Measurements from ENCODE around the gene TTC33.

TTC33 gene

DNA sequence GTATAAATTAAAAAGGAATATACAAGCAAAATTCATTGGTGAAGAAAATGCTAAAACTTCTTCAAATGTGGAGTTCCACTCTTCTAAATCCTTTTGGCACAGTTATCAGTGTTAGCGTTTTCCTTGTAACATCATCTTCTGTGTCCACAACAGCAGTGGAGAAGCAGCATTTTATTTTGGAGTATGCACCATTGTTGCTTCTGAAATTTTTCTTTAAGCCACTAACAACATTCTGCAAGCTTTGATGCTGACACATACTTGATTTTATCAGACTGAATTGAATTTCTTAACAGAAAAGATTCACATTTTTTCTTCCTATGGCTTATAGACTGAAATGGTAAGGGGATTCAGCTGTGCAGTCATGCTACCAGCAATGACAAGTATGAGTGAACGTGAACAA lies 136.8 kb downstream of the TTC33 start:
- no peak for TF ChIP-seq FOXP2 (optimal IDR thresholded peaks at IDR 0.05; ENCODE audit: borderline replicate concordance, extremely low read depth, extremely low read length, insufficient read depth)
- no peak for TF ChIP-seq TAF1 (IDR thresholded peaks at IDR 0.05; ENCODE audit: borderline replicate concordance, insufficient read depth, low read length)
- TF ChIP-seq, protein P1, sequence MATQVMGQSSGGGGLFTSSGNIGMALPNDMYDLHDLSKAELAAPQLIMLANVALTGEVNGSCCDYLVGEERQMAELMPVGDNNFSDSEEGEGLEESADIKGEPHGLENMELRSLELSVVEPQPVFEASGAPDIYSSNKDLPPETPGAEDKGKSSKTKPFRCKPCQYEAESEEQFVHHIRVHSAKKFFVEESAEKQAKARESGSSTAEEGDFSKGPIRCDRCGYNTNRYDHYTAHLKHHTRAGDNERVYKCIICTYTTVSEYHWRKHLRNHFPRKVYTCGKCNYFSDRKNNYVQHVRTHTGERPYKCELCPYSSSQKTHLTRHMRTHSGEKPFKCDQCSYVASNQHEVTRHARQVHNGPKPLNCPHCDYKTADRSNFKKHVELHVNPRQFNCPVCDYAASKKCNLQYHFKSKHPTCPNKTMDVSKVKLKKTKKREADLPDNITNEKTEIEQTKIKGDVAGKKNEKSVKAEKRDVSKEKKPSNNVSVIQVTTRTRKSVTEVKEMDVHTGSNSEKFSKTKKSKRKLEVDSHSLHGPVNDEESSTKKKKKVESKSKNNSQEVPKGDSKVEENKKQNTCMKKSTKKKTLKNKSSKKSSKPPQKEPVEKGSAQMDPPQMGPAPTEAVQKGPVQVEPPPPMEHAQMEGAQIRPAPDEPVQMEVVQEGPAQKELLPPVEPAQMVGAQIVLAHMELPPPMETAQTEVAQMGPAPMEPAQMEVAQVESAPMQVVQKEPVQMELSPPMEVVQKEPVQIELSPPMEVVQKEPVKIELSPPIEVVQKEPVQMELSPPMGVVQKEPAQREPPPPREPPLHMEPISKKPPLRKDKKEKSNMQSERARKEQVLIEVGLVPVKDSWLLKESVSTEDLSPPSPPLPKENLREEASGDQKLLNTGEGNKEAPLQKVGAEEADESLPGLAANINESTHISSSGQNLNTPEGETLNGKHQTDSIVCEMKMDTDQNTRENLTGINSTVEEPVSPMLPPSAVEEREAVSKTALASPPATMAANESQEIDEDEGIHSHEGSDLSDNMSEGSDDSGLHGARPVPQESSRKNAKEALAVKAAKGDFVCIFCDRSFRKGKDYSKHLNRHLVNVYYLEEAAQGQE (IDR thresholded peaks at IDR 0.05; ENCODE audit: insufficient read depth in 1 of 2, low read depth in 2 of 2, low read length in 2 of 2) = no peak
- no peak for TF ChIP-seq SIN3A (IDR thresholded peaks at IDR 0.05; ENCODE audit: borderline replicate concordance, insufficient read depth, low read length)
- no peak for TF ChIP-seq POLR2AphosphoS5 (IDR thresholded peaks at IDR 0.05; ENCODE audit: low read depth, low read length)

DNA sequence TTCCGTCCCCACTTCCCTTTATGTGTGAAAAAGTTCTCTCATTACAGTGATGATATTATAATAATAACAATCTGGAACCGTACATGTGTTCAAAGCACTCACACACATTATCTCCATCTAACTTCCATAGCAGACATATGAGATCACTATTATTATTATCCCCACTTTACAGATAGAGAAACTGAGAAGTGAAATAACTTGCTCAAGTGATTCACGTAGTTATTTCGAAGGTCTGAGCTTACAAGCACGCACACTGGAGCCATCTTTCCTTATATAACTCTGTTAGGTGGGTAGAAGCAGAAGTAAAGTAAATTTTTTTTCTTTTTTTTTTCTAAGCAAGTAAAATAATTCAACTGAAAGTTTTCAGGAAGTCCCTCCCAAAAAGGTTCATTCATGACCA lies 139.0 kb downstream of the TTC33 start:
- TF ChIP-seq, protein P1 (IDR thresholded peaks at IDR 0.05; ENCODE audit: insufficient read depth in 1 of 2, low read depth in 2 of 2, low read length in 2 of 2) = no peak
- TF ChIP-seq POLR2AphosphoS5 (IDR thresholded peaks at IDR 0.05; ENCODE audit: low read depth, low read length) (no peak), TAF1 (IDR thresholded peaks at IDR 0.05; ENCODE audit: borderline replicate concordance, insufficient read depth, low read length) (no peak), SIN3A (IDR thresholded peaks at IDR 0.05; ENCODE audit: borderline replicate concordance, insufficient read depth, low read length) (no peak), FOXP2 (optimal IDR thresholded peaks at IDR 0.05; ENCODE audit: borderline replicate concordance, extremely low read depth, extremely low read length, insufficient read depth) (no peak)

DNA sequence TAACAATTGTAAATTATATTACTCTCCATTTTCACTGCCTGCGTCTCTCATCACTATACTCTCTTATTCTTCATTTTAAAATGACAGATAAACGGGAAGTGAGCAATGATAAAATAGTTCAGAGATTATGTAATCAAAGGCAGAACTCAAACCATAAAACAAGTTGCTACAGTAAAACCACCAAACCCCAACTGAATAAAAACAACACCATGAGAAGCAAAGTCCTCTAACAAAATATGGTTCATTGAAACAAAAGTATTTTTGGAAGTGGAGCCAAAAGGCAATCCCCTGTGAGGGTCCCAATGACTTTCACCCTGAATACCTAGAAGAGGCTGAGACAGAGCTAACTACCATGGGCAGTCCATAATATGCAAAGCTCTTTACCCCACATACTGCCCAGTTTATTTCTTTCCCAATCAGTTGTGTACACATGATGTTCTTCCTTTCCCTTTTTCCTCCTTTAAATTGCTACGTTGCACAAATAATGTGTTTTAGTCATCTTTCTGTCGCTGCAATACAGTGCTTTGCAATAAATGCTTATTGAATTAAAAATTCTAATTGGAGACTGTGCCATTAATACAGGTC lies 140.1 kb downstream of the TTC33 start:
- no peak for TF ChIP-seq FOXP2 (optimal IDR thresholded peaks at IDR 0.05; ENCODE audit: borderline replicate concordance, extremely low read depth, extremely low read length, insufficient read depth)
- TF ChIP-seq, protein P1 (IDR thresholded peaks at IDR 0.05; ENCODE audit: insufficient read depth in 1 of 2, low read depth in 2 of 2, low read length in 2 of 2) = no peak
- no peak for TF ChIP-seq TAF1 (IDR thresholded peaks at IDR 0.05; ENCODE audit: borderline replicate concordance, insufficient read depth, low read length)
- TF ChIP-seq POLR2AphosphoS5 (IDR thresholded peaks at IDR 0.05; ENCODE audit: low read depth, low read length) = no peak
- TF ChIP-seq SIN3A (IDR thresholded peaks at IDR 0.05; ENCODE audit: borderline replicate concordance, insufficient read depth, low read length) = no peak

DNA sequence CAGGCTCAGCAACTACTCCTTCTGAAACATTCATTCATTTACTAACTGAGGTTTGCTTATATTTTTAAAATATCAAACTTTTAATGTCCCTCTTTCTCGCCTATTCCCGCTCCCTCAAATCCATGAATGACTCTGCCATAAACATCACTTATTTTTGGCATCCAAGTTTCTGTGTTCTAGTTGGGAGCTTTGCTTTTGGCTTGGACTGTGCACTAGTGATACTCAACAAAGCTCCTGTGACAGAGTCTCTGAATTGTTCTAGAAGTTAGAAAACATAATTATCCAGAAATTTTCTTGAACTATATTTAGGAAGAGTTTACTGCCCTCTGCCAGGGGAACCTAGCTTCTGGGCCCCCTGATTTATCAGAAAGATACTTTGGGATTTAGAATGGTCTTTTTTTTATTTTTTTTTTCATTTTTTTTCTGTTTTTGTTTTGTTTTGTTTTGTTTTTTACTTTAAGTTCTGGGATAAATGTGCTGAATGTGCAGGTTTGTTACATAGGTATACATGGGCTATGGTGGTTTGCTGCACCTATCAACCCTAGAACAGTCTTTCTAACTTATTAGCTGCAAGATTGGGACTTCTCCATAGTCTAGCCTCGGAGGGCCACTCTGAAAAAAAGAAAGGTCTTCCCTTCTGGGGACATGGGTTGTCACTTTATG lies 140.7 kb downstream of the TTC33 start:
- TF ChIP-seq, protein P1 (IDR thresholded peaks at IDR 0.05; ENCODE audit: insufficient read depth in 1 of 2, low read depth in 2 of 2, low read length in 2 of 2) = no peak
- no peak for TF ChIP-seq TAF1 (IDR thresholded peaks at IDR 0.05; ENCODE audit: borderline replicate concordance, insufficient read depth, low read length)
- no peak for TF ChIP-seq FOXP2 (optimal IDR thresholded peaks at IDR 0.05; ENCODE audit: borderline replicate concordance, extremely low read depth, extremely low read length, insufficient read depth)
- no peak for TF ChIP-seq SIN3A (IDR thresholded peaks at IDR 0.05; ENCODE audit: borderline replicate concordance, insufficient read depth, low read length)
- no peak for TF ChIP-seq POLR2AphosphoS5 (IDR thresholded peaks at IDR 0.05; ENCODE audit: low read depth, low read length)
